Raji (cell line): Measurements from ENCODE around the gene SLC9A9.

ENCODE experiments used
- POLR2A ChIP-seq: IDR thresholded peaks from 2 replicates; pipeline ENCODE4 v1.6.1; 2011; ENCODE audit warnings: low read depth, low read length, control low read depth; ENCODE audit not compliant: insufficient read depth

SLC9A9 gene

DNA sequence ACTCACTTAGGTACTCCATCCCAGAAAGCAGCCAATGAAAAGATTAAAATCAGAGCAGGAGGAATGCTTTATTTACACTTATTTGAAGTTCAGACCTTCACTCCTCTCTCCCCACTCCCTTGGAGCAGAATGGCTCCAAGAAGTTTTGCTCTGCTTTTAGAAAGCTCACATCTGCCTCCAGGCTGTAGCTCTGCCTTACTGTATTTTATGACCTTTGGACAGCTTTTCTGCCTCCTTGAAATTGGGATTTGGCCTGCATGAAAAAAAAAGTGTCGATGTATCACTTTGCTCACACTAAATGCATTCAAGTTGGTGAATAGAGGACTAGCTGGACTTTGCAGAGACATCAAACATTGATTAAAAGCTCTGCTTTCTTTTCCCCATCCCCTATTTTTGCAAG lies 95.3 kb downstream of the SLC9A9 start:
- TF ChIP-seq POLR2A = no peak

DNA sequence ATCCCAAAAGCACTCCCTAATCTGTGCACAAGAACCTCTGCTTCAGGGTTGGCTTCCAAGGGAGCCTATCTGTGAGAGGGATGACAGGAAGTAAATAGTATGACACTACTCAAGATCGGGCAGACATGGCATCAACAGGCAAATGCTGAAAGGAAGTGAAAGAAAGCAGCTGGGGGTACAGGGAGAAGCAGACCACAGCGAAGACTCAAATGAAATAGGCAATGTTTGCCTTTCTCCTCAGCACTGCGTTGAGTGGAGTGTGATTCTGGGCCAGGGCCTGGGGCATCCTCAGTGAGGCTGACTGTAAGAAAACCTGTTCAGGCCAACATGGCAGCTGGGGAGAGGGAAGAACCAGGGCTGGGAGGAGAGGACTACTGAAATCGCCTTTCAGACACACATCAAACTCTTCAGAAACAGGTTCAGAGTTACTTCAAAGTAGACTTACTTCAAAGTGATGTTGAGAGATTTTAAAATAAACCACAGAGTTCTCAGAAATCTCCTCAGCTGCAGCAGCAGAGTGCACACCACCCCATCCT lies 96.6 kb downstream of the SLC9A9 start:
- TF ChIP-seq POLR2A = no peak

GRCh38 chr3:143750841-143751240 lies 97.4 kb downstream of the SLC9A9 start:
- no peak for TF ChIP-seq POLR2A

- TF ChIP-seq POLR2A = no peak
Measured at GRCh38 chr3:143749926-143750325, 98.3 kb downstream of the SLC9A9 start.

DNA sequence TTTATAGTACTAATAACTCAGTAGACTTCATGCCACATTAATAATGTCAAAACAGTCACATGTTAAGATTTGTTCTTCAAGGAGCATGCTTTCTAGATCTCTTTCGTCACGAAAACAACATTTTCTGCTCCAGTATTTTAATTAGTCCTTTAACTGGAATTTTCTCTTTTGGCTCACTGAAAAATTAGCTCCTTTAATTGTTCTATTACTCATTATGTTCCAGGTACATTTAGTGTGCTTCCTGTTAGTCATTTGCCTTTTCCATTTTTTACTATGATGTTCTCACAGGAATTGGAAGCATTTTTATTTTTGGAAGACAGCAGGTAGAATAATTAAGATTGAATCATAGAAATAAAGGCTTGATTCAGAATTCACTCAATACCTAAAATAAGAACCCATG lies 111.2 kb downstream of the SLC9A9 start:
- TF ChIP-seq POLR2A = no peak

DNA sequence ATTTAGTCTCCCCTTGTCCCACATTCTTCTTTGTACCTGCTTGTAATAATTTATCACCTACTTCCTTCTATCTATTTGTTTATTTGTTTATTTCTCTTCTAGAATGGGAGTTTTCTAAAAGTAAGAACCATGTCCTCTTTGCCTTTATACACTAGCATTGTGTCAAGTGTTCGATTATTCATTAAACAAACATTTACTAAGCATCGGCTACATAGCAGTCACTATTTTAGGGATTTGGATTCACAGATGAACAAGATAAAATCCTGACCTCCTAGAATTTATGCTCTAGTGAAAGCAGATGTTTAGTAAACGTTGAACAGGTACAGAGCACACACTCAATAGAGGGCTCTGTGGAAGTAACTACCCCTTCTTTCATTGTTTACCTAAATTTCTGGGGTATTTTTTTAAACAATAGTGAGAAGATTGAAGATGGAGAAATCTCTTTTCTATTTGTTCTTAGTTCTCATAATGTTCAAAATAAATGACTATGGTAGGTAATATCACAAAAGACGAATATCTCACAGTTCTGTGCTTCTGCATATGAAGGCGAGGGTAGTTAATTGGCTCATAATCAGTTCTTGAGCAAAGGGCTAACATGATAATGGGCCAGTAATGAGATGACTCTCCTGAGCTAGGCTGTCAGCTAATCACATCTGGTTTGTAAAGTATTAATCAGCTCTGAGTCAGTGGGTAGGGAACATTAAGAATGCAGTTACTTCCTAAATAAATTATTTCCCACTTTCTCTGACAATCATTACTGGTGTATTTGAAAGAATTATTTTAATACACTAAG lies 111.9 kb downstream of the SLC9A9 start:
- no peak for TF ChIP-seq POLR2A

DNA sequence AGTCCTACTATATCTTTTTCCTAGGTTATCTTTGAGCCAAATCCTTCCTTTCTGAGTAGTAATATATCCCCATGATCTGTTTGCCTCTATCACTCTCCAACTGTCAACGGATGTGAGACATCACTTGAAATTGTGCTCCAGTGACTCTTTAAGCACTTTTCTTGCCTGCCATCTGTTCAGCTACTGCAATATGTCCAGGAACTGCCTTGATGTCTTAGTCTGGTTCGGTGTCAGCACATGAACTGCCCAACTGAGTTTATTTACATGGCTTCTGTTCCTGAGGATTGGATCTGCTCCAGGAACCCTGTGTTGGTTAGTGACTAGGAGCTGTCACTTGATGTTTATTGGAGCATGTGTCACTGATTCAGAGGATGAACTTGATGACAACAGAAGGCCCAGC lies 116.5 kb downstream of the SLC9A9 start:
- no peak for TF ChIP-seq POLR2A

GRCh38 chr3:143731320-143731719 lies 116.9 kb downstream of the SLC9A9 start:
- TF ChIP-seq POLR2A = no peak

- no peak for TF ChIP-seq POLR2A
Measured at GRCh38 chr3:143727391-143727790, 120.9 kb downstream of the SLC9A9 start.

- no peak for TF ChIP-seq POLR2A
Measured at GRCh38 chr3:143726727-143727126, 121.5 kb downstream of the SLC9A9 start.

DNA sequence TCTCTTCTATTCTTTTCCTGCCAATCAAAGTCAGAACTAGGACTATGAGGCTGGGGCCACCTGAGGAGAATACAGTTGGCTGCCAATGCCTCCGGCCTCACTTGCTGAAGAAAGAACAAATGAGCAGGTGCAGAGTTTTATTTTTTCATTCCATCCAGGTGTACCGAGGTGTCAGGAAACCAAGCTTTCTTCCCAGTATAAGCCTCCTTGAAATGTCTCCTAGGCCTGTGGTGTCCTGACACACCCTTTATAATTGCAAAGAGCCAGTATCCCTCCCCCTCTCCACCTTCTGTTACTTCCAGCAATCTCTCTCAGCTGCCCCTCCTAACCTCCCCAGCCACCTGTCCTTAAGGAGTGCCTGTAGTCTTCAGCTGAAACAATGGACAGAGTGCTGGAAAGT lies 127.9 kb downstream of the SLC9A9 start:
- no peak for TF ChIP-seq POLR2A

GRCh38 chr3:143718463-143718862 lies 129.8 kb downstream of the SLC9A9 start:
- no peak for TF ChIP-seq POLR2A

- TF ChIP-seq POLR2A = no peak
Measured at GRCh38 chr3:143716731-143717130, 131.5 kb downstream of the SLC9A9 start.

- no peak for TF ChIP-seq POLR2A
Measured at GRCh38 chr3:143712522-143712921, 135.7 kb downstream of the SLC9A9 start.

GRCh38 chr3:143707848-143708247 lies 140.4 kb downstream of the SLC9A9 start:
- no peak for TF ChIP-seq POLR2A

DNA sequence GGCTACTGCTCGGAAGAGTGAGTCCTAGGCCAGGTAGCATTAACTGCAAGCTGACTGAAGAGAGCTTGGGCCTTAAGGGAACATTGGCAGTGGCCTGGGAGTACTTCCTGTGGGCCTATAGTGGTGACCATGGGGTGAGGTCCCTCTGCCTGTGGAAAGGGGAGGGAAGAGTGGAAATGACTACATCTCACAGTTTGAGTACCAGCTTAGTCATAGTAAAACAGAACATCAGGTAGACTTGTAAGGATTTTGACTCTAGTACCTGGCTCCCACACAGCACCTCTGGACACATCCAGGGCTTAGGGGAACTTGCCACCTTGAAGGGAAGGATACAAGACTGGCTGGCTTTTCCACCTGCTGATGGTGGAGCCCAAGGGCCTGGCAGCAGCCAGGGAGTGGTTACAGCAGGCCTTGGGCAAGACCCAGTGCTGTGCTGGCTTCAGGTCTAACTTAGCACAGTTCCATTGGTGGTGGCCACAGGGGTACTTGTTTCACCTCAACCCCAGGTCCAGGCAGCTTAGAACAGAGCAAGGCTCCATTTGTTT lies 147.8 kb downstream of the SLC9A9 start:
- no peak for TF ChIP-seq POLR2A
